ENCODE measurements around the gene PPP1R3D.

- TF ChIP-seq GATA1 (IDR thresholded peaks at IDR 0.05; ENCODE audit: low read depth, low read length) (no peak), POLR2A (IDR thresholded peaks at IDR 0.05; ENCODE audit: low read length) (no peak)
Measured at GRCh38 chr20:59935457-59936185, 4.5 kb downstream of the PPP1R3D start.

Data from erythroblast (primary cell).